SJCRH30 (cell line): ENCODE results near the gene ZNF124. TPM values are rescaled to one million over a fixed set of nuclear protein-coding genes. Genes with fewer than 3 reads are reported as not detected.
A peak's percentile ranks its signal among the peaks of the same experiment; 100 is the strongest.

Experiments used
- DNase-seq, 2 experiments: peaks; one replicate each; pipeline ENCODE4 v3.0.0-alpha.2; 2015 to 2020
- H3K27ac ChIP-seq: fragments of 250-450 bp; sonication (Bioruptor Pico); 2 replicates; pipeline ENCODE4 v1.5.1; 2020; ENCODE audit warnings: mild to moderate bottlenecking, moderate library complexity
- H3K27me3 ChIP-seq: fragments of 250-450 bp; sonication (Bioruptor Pico); 2 replicates; pipeline ENCODE4 v1.5.1; 2020; ENCODE audit warnings: mild to moderate bottlenecking, moderate library complexity
- H3K36me3 ChIP-seq: fragments of 250-450 bp; sonication (Bioruptor Pico); 2 replicates; pipeline ENCODE4 v1.5.1; 2020; ENCODE audit warnings: mild to moderate bottlenecking, moderate library complexity
- H3K4me1 ChIP-seq: fragments of 250-450 bp; sonication (Bioruptor Pico); 2 replicates; pipeline ENCODE4 v1.5.1; 2020; ENCODE audit warnings: mild to moderate bottlenecking, moderate library complexity
- H3K4me3 ChIP-seq: fragments of 250-450 bp; sonication (Bioruptor Pico); 2 replicates; pipeline ENCODE4 v1.5.1; 2020; ENCODE audit warnings: mild to moderate bottlenecking, moderate library complexity
- H3K9me3 ChIP-seq: fragments of 250-450 bp; sonication (Bioruptor Pico); replicated peaks from 2 replicates; pipeline ENCODE4 v1.5.1; 2020; ENCODE audit warnings: mild to moderate bottlenecking, moderate library complexity
- total RNA-seq: library from RNA; depleted of rRNA; stranded (reverse); fragments of >200 nt; shearing (Covaris generic); gene quantifications from 2 replicates; pipeline ENCODE4 v1.2.3, GENCODE V29; 2014; rRNA removed

The ZNF124 gene
- total RNA-seq, 1 experiment from 2014 or later, result 74.6 TPM

GRCh38 chr1:247112479-247112781, 59.4 kb downstream of the ZNF124 start:
- Histone ChIP-seq H3K36me3 (no peaks in the 10 kb centered on the region), H3K9me3 (no peaks in the 10 kb centered on the region), H3K27ac (0 out of 2 replicates have a peak overlapping the region, but pooled peaks have one; percentile 34), H3K4me1 (no peaks in the 10 kb centered on the region), H3K27me3 (no peaks in the 10 kb centered on the region), H3K4me3 (peak overlapping the region; percentile 81)
- DNase-seq, result no peak

GRCh38 chr1:247111700-247112478, 59.9 kb downstream of the ZNF124 start:
- peak; percentile 61 to 65 for DNase-seq
- Histone ChIP-seq H3K4me3 (peak overlapping the region; percentile 81), H3K27me3 (no peaks in the 10 kb centered on the region), H3K4me1 (no peaks in the 10 kb centered on the region), H3K36me3 (no peaks in the 10 kb centered on the region), H3K9me3 (no peaks in the 10 kb centered on the region), H3K27ac (peak overlapping the region; percentile 34; the same call in 1 of the 2 replicates)

- Histone ChIP-seq H3K4me3 (peak overlapping the region; percentile 81), H3K4me1 (no peaks in the 10 kb centered on the region), H3K36me3 (no peaks in the 10 kb centered on the region), H3K9me3 (no peaks in the 10 kb centered on the region), H3K27ac (peak overlapping the region; percentile 34), H3K27me3 (no peaks in the 10 kb centered on the region)
- peak; percentile 25 to 34 for DNase-seq
Measured at GRCh38 chr1:247111259-247111699, 60.5 kb downstream of the ZNF124 start.

GRCh38 chr1:247110627-247111258, 61.1 kb downstream of the ZNF124 start:
- Histone ChIP-seq H3K27me3 (no peaks in the 10 kb centered on the region), H3K4me3 (peak overlapping the region; percentile 81), H3K36me3 (no peaks in the 10 kb centered on the region), H3K4me1 (no peaks in the 10 kb centered on the region), H3K9me3 (no peaks in the 10 kb centered on the region), H3K27ac (peak overlapping the region; percentile 34)
- peak; percentile 21 to 29 for DNase-seq

GRCh38 chr1:247107694-247108093, 64.1 kb downstream of the ZNF124 start:
- no peak for DNase-seq
- Histone ChIP-seq H3K27me3 (no peaks in the 10 kb centered on the region), H3K27ac (no peak overlapping the region), H3K4me1 (no peaks in the 10 kb centered on the region), H3K4me3 (no peak overlapping the region), H3K9me3 (peaks cover 5% of the 10 kb centered on the region), H3K36me3 (peaks cover 4% of the 10 kb centered on the region; the same call in 1 of the 2 replicates)

- Histone ChIP-seq H3K9me3 (peaks cover 23% of the 10 kb centered on the region), H3K4me3 (no peak overlapping the region), H3K27ac (no peak overlapping the region), H3K27me3 (no peaks in the 10 kb centered on the region), H3K4me1 (no peaks in the 10 kb centered on the region), H3K36me3 (peaks cover 21% of the 10 kb centered on the region)
- no peak for DNase-seq
Measured at GRCh38 chr1:247105966-247106365, 65.9 kb downstream of the ZNF124 start.

Other genes starting within 250 kb of the ZNF124 start
- gene AHCTF1, start 240.1 kb downstream of the ZNF124 start, total RNA-seq, result 49.2 and 58.2 TPM in 2 replicates
- gene ZNF695, start 164.0 kb downstream of the ZNF124 start, total RNA-seq, result 17.4 and 19.7 TPM in 2 replicates
- 8.0 and 8.3 TPM in 2 replicates for gene ZNF670, start 93.2 kb downstream of the ZNF124 start, total RNA-seq
- gene ZNF669, start 67.7 kb downstream of the ZNF124 start, total RNA-seq, result 12.9 and 14.7 TPM in 2 replicates
- gene VN1R5, start 84.1 kb upstream of the ZNF124 start, total RNA-seq, result not detected in 2 replicates
- gene ZNF496, start 159.8 kb upstream of the ZNF124 start, total RNA-seq, result 33.5 and 35.2 TPM in 2 replicates
- 0.05 and 0.36 TPM in 2 replicates for gene NLRP3, start 244.2 kb upstream of the ZNF124 start, total RNA-seq